IgD-negative memory B cell (primary cell): Measurements from ENCODE around the gene RFNG. TPM values are rescaled to one million over a fixed set of nuclear protein-coding genes. Genes with fewer than 3 reads are reported as not detected.

Experiments
- H3K27ac Mint-ChIP-seq, 3 donors: one replicate each; pipeline ENCODE4 v1.8.0; 2020 to 2022; ENCODE audit warnings: mild to moderate bottlenecking in 3 of 3, mixed read lengths in 3 of 3, moderate library complexity in 1 of 3
- H3K27me3 Mint-ChIP-seq: one replicate; pipeline ENCODE4 v1.8.0; 2021; ENCODE audit warnings: mixed read lengths
- H3K36me3 Mint-ChIP-seq: one replicate; pipeline ENCODE4 v1.8.0; 2020; ENCODE audit warnings: mild to moderate bottlenecking, mixed read lengths
- H3K4me1 Mint-ChIP-seq, 3 donors: one replicate each; pipeline ENCODE4 v1.8.0; 2020 to 2022; ENCODE audit warnings: mixed read lengths in 3 of 3, mild to moderate bottlenecking in 1 of 3
- H3K4me3 Mint-ChIP-seq, 4 donors: one replicate each; pipeline ENCODE4 v1.8.0; 2020 to 2022; ENCODE audit warnings: mild to moderate bottlenecking in 4 of 4, mixed read lengths in 4 of 4, moderate library complexity in 3 of 4
- H3K9me3 Mint-ChIP-seq, 3 donors: one replicate each; pipeline ENCODE4 v1.8.0; 2020 to 2021; ENCODE audit warnings: mixed read lengths in 3 of 3, mild to moderate bottlenecking in 1 of 3
- polyA plus RNA-seq: library from polyadenylated mRNA; unstranded; fragments of 300-500 nt; fragmentation: Illumina TruSeq; gene quantifications from one replicate; pipeline ENCODE4 v1.2.3, GENCODE V29; 2021

RFNG gene
- polyA plus RNA-seq, 1 donor from 2014 or later, result 4.1 TPM

DNA sequence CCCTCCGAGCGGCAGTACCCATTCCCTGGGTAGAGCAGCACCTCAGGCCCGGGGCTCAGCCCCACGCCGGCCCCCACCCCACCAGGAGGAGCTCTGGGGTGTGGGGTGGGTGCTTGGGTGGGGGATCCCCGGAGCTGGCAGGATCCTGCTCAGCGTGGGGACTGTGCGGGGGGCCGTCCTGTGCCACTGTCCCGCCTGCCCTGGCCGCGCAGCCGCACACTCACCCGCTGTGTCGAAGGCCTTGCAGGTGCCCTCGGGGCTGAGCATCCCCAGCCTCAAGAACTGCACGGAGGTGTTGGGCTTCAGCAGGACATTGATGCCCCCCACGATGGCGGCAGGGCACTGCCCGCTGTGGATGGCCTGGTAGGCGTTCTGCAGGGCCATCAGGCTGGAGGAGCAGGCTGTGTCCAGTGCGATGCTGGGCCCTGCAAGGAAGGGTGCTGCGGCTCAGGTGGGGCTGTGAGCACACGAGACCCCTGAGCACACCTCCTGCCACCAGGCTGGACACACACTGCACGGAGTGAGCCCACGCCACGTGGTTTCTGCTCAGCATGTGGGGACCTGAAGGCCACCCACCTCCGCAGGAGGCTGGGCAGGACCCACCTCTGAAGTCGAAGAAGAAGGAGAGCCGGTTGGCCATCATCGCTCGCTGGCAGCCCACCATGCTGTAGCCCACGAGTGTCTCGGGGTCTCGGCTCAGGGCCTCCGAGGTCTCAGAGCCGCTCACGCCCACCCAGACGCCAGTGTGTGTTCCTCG, 41.6 kb upstream of the RFNG start:
- Mint-ChIP-seq H3K36me3 (no peaks in the 10 kb centered on the region), H3K4me1 (no peaks in the 10 kb centered on the region), H3K9me3 (no peaks in the 10 kb centered on the region), H3K27me3 (no peaks in the 10 kb centered on the region), H3K27ac (no peak overlapping the region), H3K4me3 (no peak overlapping the region)

DNA sequence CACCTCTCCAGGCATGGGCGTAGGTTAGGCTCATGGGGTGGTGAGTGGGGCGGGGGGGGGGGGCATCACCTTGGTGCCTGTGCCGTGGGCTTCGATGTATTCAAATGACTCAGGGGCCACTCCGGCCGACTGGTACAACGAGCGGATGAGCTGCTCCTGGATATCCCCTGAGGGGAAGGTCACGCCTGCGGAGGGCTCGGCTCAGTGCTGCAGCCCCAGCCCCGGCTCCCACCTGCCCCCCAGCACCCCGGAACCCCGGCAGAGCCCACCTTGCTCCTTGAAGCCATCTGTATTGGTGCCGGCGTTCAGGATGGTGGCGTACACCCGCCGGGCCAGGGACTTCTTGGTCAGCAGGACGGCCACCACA, 41.0 kb upstream of the RFNG start:
- Mint-ChIP-seq H3K4me1 (no peaks in the 10 kb centered on the region), H3K4me3 (no peak overlapping the region), H3K27me3 (no peaks in the 10 kb centered on the region), H3K27ac (no peak overlapping the region), H3K36me3 (no peaks in the 10 kb centered on the region), H3K9me3 (no peaks in the 10 kb centered on the region)

DNA sequence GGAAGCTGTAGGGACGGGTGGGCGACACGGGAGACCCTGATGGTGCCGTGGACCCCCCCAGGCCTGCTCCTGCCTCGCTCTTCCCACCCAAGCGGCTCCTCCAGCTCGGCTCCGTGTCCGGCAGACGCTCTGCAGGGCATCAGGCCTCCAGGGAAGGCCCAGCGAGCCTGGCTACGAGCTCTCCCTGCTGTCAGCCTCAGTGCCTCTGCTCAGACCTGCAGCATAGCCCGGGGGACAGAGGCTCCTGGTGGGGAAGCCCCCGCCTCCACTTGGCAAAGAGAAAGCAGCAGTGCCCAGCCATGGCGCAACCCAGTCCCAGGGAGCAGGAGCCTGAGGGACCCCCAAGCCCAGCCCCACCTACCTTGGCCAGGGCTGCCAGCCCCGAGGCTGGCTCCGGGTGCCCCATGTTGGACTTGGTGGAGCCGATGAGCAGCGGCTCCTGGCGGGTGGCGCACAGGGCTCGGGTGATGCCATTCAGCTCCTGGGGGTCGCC, 40.5 kb upstream of the RFNG start:
- H3K9me3 Mint-ChIP-seq, result no peaks in the 10 kb centered on the region
- no peaks in the 10 kb centered on the region for H3K27me3 Mint-ChIP-seq
- no peak overlapping the region for H3K27ac Mint-ChIP-seq
- H3K4me3 Mint-ChIP-seq, result no peak overlapping the region
- H3K4me1 Mint-ChIP-seq, result no peaks in the 10 kb centered on the region
- H3K36me3 Mint-ChIP-seq, result no peaks in the 10 kb centered on the region

DNA sequence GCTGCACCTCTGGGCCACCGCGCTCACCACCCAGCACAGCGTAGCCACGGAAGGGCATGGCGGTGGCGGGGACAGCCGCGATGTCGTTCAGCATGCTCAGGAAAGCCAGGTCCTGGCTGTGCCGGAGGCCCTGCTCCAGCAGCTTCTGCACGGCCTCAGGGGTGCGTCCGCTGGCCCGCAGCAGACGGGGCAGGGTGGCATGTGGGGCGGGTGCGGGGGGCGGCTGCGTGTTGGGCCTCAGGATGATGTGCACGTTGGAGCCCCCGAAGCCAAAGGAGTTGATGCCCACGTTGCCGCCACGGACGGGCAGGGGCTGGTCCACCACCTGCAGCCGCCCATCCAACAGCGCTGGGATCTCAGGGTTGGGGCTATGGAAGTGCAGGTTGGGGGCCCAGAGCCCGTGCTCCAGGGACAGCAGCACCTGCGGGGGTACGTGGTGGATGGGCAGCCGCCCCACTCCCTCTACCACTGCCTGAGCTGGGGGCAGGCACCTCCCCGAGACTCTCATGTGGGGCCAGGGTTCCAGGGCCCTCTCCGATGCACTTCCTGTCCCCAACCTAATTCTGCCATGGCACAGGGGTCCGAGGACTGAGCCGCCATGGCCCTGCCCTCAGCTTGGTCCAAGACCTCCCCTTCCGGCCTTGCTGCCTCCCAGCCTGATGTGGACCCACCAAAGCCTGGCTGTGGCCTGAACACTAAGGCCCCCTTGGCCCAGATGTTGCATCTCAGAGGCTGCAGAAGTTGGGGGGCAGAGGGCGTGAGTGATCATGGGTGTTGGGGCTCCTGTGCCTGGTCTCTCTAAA, 39.9 kb upstream of the RFNG start:
- Mint-ChIP-seq H3K27me3 (no peaks in the 10 kb centered on the region), H3K4me3 (no peak overlapping the region), H3K4me1 (no peaks in the 10 kb centered on the region), H3K27ac (no peak overlapping the region), H3K9me3 (no peaks in the 10 kb centered on the region), H3K36me3 (no peaks in the 10 kb centered on the region)

DNA sequence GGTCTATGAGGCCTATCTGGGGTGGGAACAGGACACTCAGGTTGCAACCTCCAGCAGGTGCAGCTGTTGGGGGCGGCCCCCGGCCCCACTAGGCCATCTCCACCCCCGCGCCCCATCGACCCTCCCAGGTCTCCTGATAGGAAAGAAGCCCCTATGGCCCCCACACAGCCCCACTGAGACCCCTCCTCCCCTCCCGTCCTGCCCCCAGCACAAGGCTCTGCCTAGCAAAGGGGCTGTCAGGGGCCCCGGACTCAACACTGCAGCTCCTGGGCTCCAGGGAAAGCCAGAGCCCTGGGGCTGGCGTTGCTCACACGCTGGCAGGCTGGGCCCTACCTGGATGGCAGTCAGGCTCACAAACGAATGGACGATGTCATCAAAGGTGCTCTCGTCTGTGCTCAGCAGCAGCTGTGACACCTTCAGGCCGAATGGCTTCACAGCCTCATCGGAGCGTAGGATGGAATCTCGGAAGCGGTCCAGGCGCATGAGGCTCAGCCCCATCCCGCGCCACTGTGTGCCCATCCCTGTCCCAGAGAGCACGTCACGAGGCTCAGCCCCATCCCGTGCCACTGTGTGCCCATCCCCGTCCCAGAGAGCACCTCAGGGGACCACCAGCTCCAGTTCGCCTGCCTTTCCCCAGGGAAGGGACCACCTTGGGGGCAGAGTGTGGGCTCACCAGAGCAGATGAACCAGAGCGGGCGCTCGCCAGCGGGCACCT, 39.1 kb upstream of the RFNG start:
- Mint-ChIP-seq H3K27me3 (no peaks in the 10 kb centered on the region), H3K4me3 (no peak overlapping the region), H3K9me3 (no peaks in the 10 kb centered on the region), H3K27ac (no peak overlapping the region), H3K4me1 (no peaks in the 10 kb centered on the region), H3K36me3 (no peaks in the 10 kb centered on the region)

DNA sequence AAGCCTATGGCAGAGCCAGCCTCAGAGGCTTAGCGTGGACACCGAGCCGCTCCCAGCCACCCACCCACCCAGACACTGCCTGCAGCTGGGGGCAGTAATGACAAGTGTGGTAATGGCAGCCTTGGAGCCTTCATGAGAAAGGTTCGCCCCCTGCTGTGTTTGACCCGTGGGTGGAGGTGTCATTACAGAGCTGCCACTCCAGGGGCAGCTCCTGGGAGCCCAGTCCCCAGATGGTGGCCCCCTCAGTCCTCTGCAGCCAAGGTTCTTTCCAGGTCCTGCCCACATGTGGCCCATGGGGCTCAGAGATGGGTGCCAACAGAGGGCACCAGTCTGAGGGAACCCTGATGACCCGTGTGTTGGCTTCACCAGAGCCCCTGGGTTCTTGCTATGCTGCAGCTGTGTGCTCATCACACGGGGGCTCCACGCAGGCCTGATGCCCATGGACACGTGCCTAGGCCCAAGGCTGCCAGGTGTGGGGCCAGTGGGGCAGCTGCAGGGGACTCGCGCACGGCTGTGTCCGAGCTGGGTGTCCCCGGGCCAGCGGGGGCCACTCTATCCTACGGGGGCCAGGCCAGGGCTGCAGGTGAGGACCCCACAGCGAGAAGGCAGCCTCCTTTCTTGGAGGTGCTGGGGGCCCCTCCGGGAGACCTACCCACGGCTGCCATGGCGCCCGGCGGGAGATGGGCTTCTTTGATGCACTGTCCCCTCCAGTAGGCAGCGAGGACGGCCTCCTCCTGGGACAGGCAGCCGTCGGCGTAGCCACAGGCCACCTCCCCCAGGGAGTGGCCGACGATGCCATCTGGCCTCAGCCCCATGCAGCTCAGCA, 38.3 kb upstream of the RFNG start:
- Mint-ChIP-seq H3K4me1 (no peaks in the 10 kb centered on the region), H3K27ac (no peak overlapping the region), H3K27me3 (no peaks in the 10 kb centered on the region), H3K9me3 (no peaks in the 10 kb centered on the region), H3K36me3 (no peaks in the 10 kb centered on the region), H3K4me3 (no peak overlapping the region)

DNA sequence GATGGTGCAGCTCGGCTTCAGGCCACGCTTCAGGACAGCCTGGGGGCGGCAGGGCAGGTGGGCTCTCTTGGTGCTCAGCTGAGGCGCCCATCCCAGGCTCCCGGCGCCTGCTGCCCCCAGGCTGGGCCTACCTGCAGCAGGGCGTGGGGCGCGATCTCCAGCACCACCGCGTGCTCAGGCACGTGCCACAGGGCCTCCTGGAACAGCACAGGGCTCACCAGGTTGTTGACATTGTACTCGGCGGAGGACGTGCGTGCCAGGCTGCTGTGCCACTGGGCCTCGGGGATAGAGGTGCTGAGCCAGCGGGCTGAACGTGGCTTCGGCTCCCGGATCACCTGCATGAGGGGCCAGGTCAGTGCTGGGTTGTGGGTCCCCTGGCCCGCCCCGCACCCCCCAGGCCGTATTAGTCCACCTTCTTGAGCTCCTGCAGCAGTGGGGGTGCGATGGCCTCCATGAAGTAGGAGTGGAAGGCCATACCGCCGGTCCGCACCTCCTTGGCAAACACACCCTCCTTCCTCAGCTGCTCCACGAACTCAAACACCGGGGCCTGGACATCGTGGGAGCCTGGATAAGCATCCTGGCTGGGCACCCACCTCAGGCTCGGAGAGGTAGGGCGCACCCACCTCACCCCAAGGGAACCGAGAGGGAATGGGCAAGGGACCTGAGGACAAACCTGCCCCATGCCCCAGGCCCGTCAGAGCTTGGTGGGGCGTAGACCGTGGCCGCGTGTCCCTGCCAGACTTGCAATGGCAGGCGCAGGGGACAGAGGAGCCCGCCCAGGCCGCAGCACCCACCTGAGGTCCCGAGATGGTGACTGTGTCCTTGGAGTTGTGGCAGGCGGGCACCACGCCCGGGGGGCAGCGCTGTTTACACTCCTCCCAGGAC, 37.5 kb upstream of the RFNG start:
- Mint-ChIP-seq H3K4me3 (no peak overlapping the region), H3K9me3 (no peaks in the 10 kb centered on the region), H3K27me3 (no peaks in the 10 kb centered on the region), H3K4me1 (no peaks in the 10 kb centered on the region), H3K36me3 (no peaks in the 10 kb centered on the region), H3K27ac (no peak overlapping the region)

DNA sequence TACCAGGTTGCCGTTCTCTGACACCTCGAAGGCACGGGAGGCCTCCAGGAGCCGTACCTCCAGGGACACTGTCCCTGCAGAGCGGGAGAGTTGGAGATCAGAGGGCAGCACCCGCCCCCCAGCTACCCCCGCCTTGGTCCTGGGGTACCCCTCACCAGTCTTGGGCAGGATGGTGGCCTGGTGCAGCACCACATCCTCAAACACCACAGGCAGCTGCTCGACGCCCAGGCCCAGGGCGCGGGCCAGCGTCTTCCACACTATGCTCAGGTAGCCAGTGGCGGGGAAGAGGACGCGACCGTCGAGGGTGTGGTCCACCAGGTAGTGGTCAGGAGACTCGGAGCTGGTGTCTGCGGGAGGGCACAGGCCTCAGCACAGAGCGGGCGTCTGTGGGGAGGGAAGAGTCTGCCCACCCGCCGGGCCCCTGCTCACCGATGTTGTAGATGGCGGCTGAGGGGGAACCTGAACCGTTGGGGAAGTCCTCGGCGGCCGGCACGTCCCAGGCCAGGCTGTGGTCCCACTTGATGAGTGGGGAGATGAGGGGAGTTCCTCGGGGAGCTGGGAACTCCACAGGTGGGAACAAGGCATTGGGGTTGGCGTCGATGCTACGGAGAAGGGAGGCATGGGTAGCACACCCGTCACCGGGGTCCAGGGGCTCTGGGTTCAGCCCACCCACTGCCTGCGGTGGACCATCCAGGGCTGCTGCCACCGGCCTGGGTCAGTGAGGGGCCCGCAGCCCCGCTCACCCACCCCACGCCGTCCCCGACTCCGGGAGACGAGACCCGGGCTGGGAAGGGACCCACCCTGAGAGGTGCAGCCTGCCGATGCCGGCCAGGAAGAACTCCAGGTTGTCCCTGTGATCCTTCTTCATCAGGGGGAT, 36.6 kb upstream of the RFNG start:
- H3K9me3 Mint-ChIP-seq, result no peaks in the 10 kb centered on the region
- H3K27ac Mint-ChIP-seq, result no peak overlapping the region
- no peak overlapping the region for H3K4me3 Mint-ChIP-seq
- no peaks in the 10 kb centered on the region for H3K36me3 Mint-ChIP-seq
- no peaks in the 10 kb centered on the region for H3K4me1 Mint-ChIP-seq
- H3K27me3 Mint-ChIP-seq, result no peaks in the 10 kb centered on the region

DNA sequence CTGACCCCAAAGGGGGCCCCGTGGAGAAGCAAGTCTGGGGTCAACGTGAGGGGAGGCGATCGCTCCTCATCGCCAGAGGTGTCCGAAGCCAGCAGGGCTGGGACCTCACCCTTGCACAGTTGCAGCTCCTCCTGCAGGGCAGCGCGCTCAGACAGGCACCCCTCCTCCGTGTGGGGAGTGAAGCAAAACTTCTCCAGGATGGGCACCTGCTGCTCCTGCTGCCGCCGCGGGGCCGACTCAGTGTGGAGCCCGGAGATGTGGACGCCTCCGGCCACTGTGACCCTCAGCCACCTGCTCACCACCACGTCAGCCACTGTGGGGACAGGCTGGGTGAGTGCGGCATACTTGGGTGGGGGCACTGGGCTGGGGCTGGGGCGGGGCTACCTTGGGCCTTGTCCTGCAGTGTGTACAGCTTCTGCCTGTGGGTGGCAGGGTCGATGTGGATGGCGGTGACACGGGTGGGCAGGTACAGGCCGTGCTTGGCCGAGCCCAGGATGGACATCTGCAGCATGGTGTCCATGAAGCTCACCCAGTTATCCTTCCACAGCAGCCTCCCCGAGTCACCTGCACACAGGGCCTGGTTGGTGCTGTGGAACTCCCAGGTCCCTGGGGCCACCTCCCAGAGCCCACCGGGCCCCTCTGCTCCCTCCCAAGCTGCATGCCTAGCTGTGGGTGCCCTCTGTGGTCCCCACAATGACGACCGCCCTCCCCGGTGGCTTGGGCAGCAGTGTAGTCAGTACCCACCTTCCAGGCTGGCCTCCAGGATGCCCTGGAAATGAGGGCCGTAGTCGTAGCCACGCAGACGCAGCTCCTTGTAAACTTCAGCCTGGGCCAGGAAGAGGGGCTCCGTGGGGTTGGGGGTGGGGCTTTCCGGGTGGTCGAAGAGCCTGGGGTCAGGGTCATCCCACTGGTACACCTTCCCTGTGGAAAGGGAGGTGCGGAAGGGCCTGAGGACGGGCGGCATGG, 35.6 kb upstream of the RFNG start:
- no peaks in the 10 kb centered on the region for H3K27me3 Mint-ChIP-seq
- H3K4me3 Mint-ChIP-seq, result no peak overlapping the region
- H3K36me3 Mint-ChIP-seq, result no peaks in the 10 kb centered on the region
- H3K27ac Mint-ChIP-seq, result no peak overlapping the region
- no peaks in the 10 kb centered on the region for H3K4me1 Mint-ChIP-seq
- H3K9me3 Mint-ChIP-seq, result no peaks in the 10 kb centered on the region

DNA sequence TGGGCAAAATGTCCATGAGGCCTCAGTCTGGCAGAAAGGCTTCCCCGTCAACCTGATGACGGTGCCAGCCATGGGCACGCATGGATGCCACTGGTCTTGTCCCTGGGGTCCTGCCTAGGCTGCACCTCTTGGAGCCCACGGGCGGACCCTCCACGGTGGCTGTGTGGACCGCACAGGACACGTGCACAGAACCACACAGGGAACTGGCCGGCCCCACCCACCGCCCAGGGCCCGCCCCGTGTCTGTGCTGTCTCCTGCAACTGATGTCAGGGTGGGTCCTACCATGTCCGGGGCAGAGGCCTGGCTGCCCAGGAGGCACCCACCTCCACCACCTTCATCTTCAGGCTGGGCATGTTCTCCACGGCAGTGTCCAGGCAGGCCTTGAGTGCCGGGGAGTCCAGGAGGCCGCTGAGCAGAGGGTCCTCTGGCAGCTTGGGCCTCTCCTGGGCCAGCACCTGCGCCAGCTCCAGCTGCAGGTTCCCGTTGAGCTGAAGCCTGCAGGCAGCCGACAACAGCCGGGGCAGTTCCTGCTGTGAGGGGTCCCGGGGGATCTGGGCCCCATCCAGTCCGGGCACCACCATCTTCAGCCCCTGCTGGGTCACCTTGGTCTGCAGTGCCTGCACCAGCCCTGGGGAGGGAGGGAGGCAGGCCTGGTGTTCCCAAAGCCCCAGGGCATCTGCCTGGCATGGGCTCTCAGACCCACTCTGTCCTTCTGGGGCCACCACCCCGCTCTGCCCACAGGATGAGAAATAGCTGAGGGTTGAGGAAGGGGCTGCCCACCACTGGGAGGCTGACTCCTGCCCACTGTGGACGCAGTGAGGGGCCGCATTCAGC, 34.5 kb upstream of the RFNG start:
- Mint-ChIP-seq H3K27ac (no peak overlapping the region), H3K4me1 (no peaks in the 10 kb centered on the region), H3K36me3 (no peaks in the 10 kb centered on the region), H3K4me3 (no peak overlapping the region), H3K9me3 (no peaks in the 10 kb centered on the region), H3K27me3 (no peaks in the 10 kb centered on the region)

DNA sequence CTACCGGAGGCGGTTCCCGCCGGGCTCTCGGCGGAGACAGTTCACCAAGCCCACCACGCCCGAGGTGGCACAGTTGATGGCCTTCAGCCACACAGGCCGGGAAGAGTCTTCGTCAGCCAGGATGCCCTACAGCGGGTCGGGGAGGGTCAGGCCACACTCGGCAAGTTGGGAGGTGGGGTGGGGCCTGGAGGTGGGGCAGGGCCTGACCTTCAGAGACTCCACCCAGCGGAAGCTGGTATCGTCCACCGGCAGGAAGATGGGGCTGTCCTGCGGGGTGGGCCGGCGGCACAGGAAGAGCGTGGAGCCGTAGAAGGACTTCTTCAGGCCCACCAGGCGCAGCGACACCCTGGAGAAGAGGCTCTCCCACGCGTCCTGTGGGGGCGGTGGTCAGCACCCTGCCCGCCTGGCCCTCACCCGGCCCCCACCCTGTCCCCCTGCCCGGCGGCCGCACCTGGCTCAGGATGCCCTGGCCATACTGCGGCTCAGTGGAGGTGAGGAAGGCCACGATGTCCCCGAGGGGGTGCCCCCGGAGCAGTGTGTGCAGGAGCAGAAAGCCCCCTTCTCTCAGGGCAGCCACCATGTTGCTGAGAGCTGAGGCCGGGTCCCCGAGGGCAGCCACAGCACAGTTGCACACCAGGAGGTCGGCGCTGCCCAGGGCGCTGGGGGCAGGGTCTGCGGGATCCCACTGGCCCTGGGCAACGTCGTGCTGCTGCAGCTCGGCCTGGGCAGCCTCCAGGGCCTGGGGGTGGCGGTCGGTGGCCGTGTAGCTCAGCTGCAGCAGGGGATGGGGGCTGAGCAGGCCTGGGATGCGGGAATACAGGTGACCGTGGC, 33.6 kb upstream of the RFNG start:
- Mint-ChIP-seq H3K4me3 (no peak overlapping the region), H3K27me3 (no peaks in the 10 kb centered on the region), H3K27ac (no peak overlapping the region), H3K9me3 (no peaks in the 10 kb centered on the region), H3K36me3 (no peaks in the 10 kb centered on the region), H3K4me1 (no peaks in the 10 kb centered on the region)
